ENCODE data around the gene CRAT. TPM values are rescaled to one million over a fixed set of nuclear protein-coding genes. Genes with fewer than 3 reads are reported as not detected.

The CRAT gene
- total and polyA plus RNA-seq, 2 experiments from 2014 or later: 4.6 to 9.9 TPM

DNA sequence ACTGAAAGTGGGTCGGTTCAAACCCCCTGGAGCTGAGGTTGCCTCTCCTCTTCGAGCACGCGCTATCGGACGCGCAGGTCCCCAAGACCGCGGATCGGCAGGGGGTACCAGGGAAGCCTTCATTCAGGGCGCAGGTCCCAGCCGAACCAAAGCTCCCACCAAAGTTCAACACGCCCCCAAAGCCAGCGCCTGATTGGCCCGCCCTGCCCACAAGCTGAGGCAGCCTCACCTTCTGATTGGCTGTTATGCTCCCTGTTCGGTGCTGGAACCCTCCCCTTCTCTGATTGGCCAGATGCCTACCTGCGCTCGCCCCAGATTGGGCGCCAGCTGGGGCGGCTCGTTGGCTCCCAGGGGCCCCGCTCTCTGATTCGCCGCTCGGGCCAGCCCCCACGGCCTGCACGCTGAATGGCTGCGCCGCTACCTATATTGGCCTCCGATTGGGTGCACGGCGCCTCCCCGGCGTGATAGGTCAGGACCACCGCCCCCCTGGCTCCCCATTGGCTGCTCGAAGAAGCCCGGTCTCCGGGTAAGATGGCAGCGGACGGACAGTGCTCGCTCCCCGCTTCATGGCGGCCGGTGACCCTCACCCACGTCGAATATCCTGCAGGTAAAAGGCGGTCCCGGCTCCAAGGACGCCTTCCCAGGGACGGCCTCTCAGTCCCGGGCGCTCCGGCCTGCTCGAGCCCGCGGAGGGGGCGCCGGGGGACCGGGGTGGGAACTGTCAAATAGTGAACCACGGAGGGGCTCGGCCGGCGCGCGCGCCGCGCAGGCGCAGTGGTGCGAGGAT is 29.8 kb downstream of the CRAT start, which contains the start of gene DOLPP1:
Gene DOLPP1 (plus strand): TSS at position 511 of the 787 bp plus-strand sequence. CDS start 21 bp downstream, at position 532.
- no peaks in the 10 kb centered on the region for H3K9me3 Mint-ChIP-seq
- peak within 1 kb of the TSS; percentile 99 for H3K4me3 Mint-ChIP-seq
- Histone ChIP-seq H3K4me3 (peak within 1 kb of the TSS; percentile 85), H3K9me2 (ENCODE audit: insufficient read depth) (no peaks in the 10 kb centered on the region), H3F3A (replicated peaks; ENCODE audit: low read depth) (0 out of 2 replicates have a peak, but pooled peaks cover 4% of the 10 kb centered on the region), H3K4me1 (ENCODE audit: insufficient read depth) (peaks cover 5% of the 10 kb centered on the region; the same call in 1 of the 2 replicates), H4K20me1 (replicated peaks; ENCODE audit: insufficient read depth) (no peaks in the 10 kb centered on the region; the same call in 1 of the 2 replicates), H3K36me3 (ENCODE audit: insufficient read depth) (no peaks in the 10 kb centered on the region), H3K4me2 (peak within 1 kb of the TSS; percentile 96), H2AFZ (peak within 1 kb of the TSS; percentile 96), H3K27me3 (ENCODE audit: insufficient read depth) (no peaks in the 10 kb centered on the region), H3K79me2 (replicated peaks; ENCODE audit: insufficient read depth) (peaks cover 30% of the 10 kb centered on the region), H3K27ac (ENCODE audit: low read depth) (0 out of 2 replicates have a peak within 1 kb of the TSS, but pooled peaks have one; percentile 29)
- H3K27me3 Mint-ChIP-seq (ENCODE audit: insufficient read depth, low read depth, poor library complexity): peaks cover 16% of the 10 kb centered on the region
- ATAC-seq: peak; percentile 96
- H3K27ac Mint-ChIP-seq: peak within 1 kb of the TSS; percentile 95
- TF ChIP-seq JUNB (IDR thresholded peaks at IDR 0.05; ENCODE audit: unreplicated experiment) (no peak), ZNF114 (CRISPR knock-in tag; IDR thresholded peaks at IDR 0.05) (peak; percentile 98), EZH2phosphoT487 (IDR thresholded peaks at IDR 0.05; ENCODE audit: unreplicated experiment) (no peak), STAT1 (IDR thresholded peaks at IDR 0.05; ENCODE audit: unreplicated experiment) (no peak), EZH2 (IDR thresholded peaks at IDR 0.05; ENCODE audit: low read depth, unreplicated experiment) (no peak), REST (IDR thresholded peaks at IDR 0.05; ENCODE audit: unreplicated experiment) (no peak), NANOG (IDR thresholded peaks at IDR 0.05; ENCODE audit: borderline replicate concordance) (no peak), ZNF331 (CRISPR knock-in tag; IDR thresholded peaks at IDR 0.05; ENCODE audit: low read depth) (no peak), CTCF (conservative IDR thresholded peaks at IDR 0.05; ENCODE audit: low read depth in 2 of 2) (no peak), CREB1 (CRISPR knock-in tag; IDR thresholded peaks at IDR 0.05; ENCODE audit: low read depth) (peak; percentile 78), POLR2AphosphoS5 (IDR thresholded peaks at IDR 0.05; ENCODE audit: low read depth) (peak; percentile 61)
- TF ChIP-seq, protein P1, sequence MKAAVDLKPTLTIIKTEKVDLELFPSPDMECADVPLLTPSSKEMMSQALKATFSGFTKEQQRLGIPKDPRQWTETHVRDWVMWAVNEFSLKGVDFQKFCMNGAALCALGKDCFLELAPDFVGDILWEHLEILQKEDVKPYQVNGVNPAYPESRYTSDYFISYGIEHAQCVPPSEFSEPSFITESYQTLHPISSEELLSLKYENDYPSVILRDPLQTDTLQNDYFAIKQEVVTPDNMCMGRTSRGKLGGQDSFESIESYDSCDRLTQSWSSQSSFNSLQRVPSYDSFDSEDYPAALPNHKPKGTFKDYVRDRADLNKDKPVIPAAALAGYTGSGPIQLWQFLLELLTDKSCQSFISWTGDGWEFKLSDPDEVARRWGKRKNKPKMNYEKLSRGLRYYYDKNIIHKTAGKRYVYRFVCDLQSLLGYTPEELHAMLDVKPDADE (IDR thresholded peaks at IDR 0.05): peak; percentile 27; the same call in 1 of the 2 replicates
- TF ChIP-seq, protein P2, sequence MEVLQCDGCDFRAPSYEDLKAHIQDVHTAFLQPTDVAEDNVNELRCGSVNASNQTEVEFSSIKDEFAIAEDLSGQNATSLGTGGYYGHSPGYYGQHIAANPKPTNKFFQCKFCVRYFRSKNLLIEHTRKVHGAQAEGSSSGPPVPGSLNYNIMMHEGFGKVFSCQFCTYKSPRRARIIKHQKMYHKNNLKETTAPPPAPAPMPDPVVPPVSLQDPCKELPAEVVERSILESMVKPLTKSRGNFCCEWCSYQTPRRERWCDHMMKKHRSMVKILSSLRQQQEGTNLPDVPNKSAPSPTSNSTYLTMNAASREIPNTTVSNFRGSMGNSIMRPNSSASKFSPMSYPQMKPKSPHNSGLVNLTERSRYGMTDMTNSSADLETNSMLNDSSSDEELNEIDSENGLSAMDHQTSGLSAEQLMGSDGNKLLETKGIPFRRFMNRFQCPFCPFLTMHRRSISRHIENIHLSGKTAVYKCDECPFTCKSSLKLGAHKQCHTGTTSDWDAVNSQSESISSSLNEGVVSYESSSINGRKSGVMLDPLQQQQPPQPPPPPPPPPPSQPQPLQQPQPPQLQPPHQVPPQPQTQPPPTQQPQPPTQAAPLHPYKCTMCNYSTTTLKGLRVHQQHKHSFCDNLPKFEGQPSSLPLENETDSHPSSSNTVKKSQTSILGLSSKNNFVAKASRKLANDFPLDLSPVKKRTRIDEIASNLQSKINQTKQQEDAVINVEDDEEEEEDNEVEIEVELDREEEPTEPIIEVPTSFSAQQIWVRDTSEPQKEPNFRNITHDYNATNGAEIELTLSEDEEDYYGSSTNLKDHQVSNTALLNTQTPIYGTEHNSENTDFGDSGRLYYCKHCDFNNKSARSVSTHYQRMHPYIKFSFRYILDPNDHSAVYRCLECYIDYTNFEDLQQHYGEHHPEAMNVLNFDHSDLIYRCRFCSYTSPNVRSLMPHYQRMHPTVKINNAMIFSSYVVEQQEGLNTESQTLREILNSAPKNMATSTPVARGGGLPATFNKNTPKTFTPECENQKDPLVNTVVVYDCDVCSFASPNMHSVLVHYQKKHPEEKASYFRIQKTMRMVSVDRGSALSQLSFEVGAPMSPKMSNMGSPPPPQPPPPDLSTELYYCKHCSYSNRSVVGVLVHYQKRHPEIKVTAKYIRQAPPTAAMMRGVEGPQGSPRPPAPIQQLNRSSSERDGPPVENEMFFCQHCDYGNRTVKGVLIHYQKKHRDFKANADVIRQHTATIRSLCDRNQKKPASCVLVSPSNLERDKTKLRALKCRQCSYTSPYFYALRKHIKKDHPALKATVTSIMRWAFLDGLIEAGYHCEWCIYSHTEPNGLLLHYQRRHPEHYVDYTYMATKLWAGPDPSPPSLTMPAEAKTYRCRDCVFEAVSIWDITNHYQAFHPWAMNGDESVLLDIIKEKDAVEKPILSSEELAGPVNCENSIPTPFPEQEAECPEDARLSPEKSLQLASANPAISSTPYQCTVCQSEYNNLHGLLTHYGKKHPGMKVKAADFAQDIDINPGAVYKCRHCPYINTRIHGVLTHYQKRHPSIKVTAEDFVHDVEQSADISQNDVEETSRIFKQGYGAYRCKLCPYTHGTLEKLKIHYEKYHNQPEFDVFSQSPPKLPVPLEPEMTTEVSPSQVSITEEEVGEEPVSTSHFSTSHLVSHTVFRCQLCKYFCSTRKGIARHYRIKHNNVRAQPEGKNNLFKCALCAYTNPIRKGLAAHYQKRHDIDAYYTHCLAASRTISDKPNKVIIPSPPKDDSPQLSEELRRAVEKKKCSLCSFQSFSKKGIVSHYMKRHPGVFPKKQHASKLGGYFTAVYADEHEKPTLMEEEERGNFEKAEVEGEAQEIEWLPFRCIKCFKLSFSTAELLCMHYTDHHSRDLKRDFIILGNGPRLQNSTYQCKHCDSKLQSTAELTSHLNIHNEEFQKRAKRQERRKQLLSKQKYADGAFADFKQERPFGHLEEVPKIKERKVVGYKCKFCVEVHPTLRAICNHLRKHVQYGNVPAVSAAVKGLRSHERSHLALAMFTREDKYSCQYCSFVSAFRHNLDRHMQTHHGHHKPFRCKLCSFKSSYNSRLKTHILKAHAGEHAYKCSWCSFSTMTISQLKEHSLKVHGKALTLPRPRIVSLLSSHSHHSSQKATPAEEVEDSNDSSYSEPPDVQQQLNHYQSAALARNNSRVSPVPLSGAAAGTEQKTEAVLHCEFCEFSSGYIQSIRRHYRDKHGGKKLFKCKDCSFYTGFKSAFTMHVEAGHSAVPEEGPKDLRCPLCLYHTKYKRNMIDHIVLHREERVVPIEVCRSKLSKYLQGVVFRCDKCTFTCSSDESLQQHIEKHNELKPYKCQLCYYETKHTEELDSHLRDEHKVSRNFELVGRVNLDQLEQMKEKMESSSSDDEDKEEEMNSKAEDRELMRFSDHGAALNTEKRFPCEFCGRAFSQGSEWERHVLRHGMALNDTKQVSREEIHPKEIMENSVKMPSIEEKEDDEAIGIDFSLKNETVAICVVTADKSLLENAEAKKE (CRISPR knock-in tag; IDR thresholded peaks at IDR 0.05): no peak
- peak; percentile 99 for DNase-seq (ENCODE audit: low spot score)
- H3K4me1 Mint-ChIP-seq: peaks cover 3% of the 10 kb centered on the region
- H3K36me3 Mint-ChIP-seq (ENCODE audit: low read depth): peaks cover 3% of the 10 kb centered on the region

Measured in GM23338 (cell line).